Measurements from ENCODE around the gene NEMP1. TPM values are rescaled to one million over a fixed set of nuclear protein-coding genes. Genes with fewer than 3 reads are reported as not detected.
A peak's percentile ranks its signal among the peaks of the same experiment; 100 is the strongest.

Gene NEMP1
- total and polyA plus RNA-seq, 2 of the 13 experiments (the other 11 are each of a cell fraction or from before 2014, with no cell fraction given), result 11.4 to 12.9 TPM

DNA sequence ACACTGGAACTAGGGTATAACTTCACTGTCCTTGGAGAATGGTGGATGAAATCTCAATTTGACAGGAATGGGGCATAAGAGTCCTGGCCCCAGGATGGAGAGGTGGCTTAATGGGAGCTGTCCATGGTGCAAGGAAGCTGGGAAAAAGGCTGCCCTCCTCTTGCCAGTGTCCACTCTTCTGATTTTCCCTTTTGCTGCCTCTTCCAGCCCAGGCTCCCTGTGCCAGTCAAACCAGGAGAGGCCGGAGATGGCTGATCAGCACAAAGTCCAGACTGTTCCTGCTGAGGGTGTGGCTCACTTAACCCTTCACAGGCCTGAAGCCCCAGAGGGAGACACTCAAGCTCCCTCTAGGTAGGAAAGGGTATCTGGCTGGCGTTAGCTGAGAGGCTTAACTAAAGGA is 28.7 kb downstream of the NEMP1 start, which contains the start of gene MYO1A (continued):
- TF ChIP-seq PHF5A (CRISPR knock-in tag; IDR thresholded peaks at IDR 0.05; ENCODE audit: low read depth, unreplicated experiment) (no peak), RBAK (CRISPR knock-in tag; IDR thresholded peaks at IDR 0.05) (no peak), ZNF530 (CRISPR knock-in tag; IDR thresholded peaks at IDR 0.05; ENCODE audit: low read depth) (no peak), ZKSCAN1 (IDR thresholded peaks at IDR 0.05; ENCODE audit: low read length) (no peak), AKAP8 (CRISPR knock-in tag; IDR thresholded peaks at IDR 0.05) (no peak), ZBTB3 (CRISPR knock-in tag; IDR thresholded peaks at IDR 0.05; ENCODE audit: borderline replicate concordance, low read depth) (no peak), MTA3 (CRISPR knock-in tag; IDR thresholded peaks at IDR 0.05) (no peak), ZNF781 (CRISPR knock-in tag; IDR thresholded peaks at IDR 0.05; ENCODE audit: borderline replicate concordance, not compliant biosample characterization) (no peak), SIN3A (IDR thresholded peaks at IDR 0.05; ENCODE audit: borderline replicate concordance, low read depth, low read length) (peak; percentile 50; the same call in 1 of the 2 replicates), NFATC3 (CRISPR knock-in tag; IDR thresholded peaks at IDR 0.05) (no peak), FOXA3 (CRISPR knock-in tag; IDR thresholded peaks at IDR 0.05) (no peak), KLF12 (CRISPR knock-in tag; IDR thresholded peaks at IDR 0.05; ENCODE audit: borderline replicate concordance) (peak; percentile 81; the same call in 1 of the 2 replicates), ZFP62 (CRISPR knock-in tag; IDR thresholded peaks at IDR 0.05) (no peak), ZMYM2 (CRISPR knock-in tag; IDR thresholded peaks at IDR 0.05) (no peak), EEA1 (CRISPR knock-in tag; IDR thresholded peaks at IDR 0.05; ENCODE audit: borderline replicate concordance) (no peak), RFX5 (IDR thresholded peaks at IDR 0.05; ENCODE audit: low read depth, low read length) (no peak), ZNF780A (CRISPR knock-in tag; IDR thresholded peaks at IDR 0.05) (0 out of 2 replicates have a peak, but pooled peaks have one; percentile 49), ZNF430 (CRISPR knock-in tag; IDR thresholded peaks at IDR 0.05) (0 out of 2 replicates have a peak, but pooled peaks have one; percentile 32), ZNF607 (CRISPR knock-in tag; IDR thresholded peaks at IDR 0.05; ENCODE audit: borderline replicate concordance) (no peak), KDM6A (CRISPR knock-in tag; IDR thresholded peaks at IDR 0.05; ENCODE audit: low read depth) (no peak)
- TF ChIP-seq, protein P1, sequence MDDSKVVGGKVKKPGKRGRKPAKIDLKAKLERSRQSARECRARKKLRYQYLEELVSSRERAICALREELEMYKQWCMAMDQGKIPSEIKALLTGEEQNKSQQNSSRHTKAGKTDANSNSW (CRISPR knock-in tag; IDR thresholded peaks at IDR 0.05; ENCODE audit: borderline replicate concordance), result no peak
- TF ChIP-seq, protein P2, sequence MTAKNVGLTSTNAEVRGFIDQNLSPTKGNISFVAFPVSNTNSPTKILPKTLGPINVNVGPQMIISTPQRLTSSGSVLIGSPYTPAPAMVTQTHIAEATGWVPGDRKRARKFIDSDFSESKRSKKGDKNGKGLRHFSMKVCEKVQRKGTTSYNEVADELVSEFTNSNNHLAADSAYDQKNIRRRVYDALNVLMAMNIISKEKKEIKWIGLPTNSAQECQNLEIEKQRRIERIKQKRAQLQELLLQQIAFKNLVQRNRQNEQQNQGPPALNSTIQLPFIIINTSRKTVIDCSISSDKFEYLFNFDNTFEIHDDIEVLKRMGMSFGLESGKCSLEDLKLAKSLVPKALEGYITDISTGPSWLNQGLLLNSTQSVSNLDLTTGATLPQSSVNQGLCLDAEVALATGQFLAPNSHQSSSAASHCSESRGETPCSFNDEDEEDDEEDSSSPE (CRISPR knock-in tag; IDR thresholded peaks at IDR 0.05), result no peak
- TF ChIP-seq, protein P3, sequence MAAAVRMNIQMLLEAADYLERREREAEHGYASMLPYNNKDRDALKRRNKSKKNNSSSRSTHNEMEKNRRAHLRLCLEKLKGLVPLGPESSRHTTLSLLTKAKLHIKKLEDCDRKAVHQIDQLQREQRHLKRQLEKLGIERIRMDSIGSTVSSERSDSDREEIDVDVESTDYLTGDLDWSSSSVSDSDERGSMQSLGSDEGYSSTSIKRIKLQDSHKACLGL (CRISPR knock-in tag; IDR thresholded peaks at IDR 0.05), result no peak
- TF ChIP-seq, protein P4, sequence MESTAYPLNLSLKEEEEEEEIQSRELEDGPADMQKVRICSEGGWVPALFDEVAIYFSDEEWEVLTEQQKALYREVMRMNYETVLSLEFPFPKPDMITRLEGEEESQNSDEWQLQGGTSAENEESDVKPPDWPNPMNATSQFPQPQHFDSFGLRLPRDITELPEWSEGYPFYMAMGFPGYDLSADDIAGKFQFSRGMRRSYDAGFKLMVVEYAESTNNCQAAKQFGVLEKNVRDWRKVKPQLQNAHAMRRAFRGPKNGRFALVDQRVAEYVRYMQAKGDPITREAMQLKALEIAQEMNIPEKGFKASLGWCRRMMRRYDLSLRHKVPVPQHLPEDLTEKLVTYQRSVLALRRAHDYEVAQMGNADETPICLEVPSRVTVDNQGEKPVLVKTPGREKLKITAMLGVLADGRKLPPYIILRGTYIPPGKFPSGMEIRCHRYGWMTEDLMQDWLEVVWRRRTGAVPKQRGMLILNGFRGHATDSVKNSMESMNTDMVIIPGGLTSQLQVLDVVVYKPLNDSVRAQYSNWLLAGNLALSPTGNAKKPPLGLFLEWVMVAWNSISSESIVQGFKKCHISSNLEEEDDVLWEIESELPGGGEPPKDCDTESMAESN (CRISPR knock-in tag; conservative IDR thresholded peaks at IDR 0.05), result no peak
- TF ChIP-seq, protein P5, sequence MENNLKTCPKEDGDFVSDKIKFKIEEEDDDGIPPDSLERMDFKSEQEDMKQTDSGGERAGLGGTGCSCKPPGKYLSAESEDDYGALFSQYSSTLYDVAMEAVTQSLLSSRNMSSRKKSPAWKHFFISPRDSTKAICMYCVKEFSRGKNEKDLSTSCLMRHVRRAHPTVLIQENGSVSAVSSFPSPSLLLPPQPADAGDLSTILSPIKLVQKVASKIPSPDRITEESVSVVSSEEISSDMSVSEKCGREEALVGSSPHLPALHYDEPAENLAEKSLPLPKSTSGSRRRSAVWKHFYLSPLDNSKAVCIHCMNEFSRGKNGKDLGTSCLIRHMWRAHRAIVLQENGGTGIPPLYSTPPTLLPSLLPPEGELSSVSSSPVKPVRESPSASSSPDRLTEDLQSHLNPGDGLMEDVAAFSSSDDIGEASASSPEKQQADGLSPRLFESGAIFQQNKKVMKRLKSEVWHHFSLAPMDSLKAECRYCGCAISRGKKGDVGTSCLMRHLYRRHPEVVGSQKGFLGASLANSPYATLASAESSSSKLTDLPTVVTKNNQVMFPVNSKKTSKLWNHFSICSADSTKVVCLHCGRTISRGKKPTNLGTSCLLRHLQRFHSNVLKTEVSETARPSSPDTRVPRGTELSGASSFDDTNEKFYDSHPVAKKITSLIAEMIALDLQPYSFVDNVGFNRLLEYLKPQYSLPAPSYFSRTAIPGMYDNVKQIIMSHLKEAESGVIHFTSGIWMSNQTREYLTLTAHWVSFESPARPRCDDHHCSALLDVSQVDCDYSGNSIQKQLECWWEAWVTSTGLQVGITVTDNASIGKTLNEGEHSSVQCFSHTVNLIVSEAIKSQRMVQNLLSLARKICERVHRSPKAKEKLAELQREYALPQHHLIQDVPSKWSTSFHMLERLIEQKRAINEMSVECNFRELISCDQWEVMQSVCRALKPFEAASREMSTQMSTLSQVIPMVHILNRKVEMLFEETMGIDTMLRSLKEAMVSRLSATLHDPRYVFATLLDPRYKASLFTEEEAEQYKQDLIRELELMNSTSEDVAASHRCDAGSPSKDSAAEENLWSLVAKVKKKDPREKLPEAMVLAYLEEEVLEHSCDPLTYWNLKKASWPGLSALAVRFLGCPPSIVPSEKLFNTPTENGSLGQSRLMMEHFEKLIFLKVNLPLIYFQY (CRISPR knock-in tag; IDR thresholded peaks at IDR 0.05; ENCODE audit: borderline replicate concordance), result no peak

Data from HepG2 (cell line).